ENCODE data around the gene TMEM132D. TPM values are rescaled to one million over a fixed set of nuclear protein-coding genes. Genes with fewer than 3 reads are reported as not detected.

Gene TMEM132D
- total and polyA plus RNA-seq, 2 of the 4 experiments (the other 2 are of a cell fraction): not detected

GRCh38 chr12:129150721-129151120, 753.1 kb downstream of the TMEM132D start:
- Histone ChIP-seq H4K91ac (ENCODE audit: insufficient read depth, low read depth, low read length) (no peak overlapping the region), H2BK5ac (ENCODE audit: low read depth, low read length, poor library complexity, severe bottlenecking) (no peak overlapping the region), H3K79me1 (ENCODE audit: low read depth in 1 of 2, low read length in 2 of 2) (no peaks in the 10 kb centered on the region), H3K18ac (ENCODE audit: low read depth, low read length) (no peak overlapping the region), H3K4ac (ENCODE audit: low read depth, low read length) (no peak overlapping the region), H2BK15ac (ENCODE audit: low read depth, low read length) (no peak overlapping the region), H3K27ac (ENCODE audit: insufficient read depth, low read length) (no peak overlapping the region), H3K9me1 (ENCODE audit: insufficient read depth, low read length) (no peaks in the 10 kb centered on the region), H2AK9ac (replicated peaks; ENCODE audit: low read depth, low read length, poor library complexity) (no peak overlapping the region), H3K56ac (ENCODE audit: extremely low read depth, insufficient read depth, low read length) (no peak overlapping the region), H3K4me3 (ENCODE audit: insufficient read depth, low read depth, low read length) (no peak overlapping the region), H3K27me3 (ENCODE audit: control insufficient read depth, insufficient read depth, low read length) (no peaks in the 10 kb centered on the region), H2BK120ac (ENCODE audit: low read depth, low read length) (no peak overlapping the region), H3K4me1 (ENCODE audit: control insufficient read depth, insufficient read depth, low read length) (no peaks in the 10 kb centered on the region), H4K20me1 (ENCODE audit: insufficient read depth, low read length) (no peaks in the 10 kb centered on the region), H4K8ac (ENCODE audit: low read depth in 2 of 2, low read length in 2 of 2) (no peak overlapping the region), H2AK5ac (ENCODE audit: low read depth, low read length) (no peak overlapping the region), H3K4me2 (ENCODE audit: low read depth, low read length) (no peak overlapping the region), H3K14ac (replicated peaks; ENCODE audit: low read depth, low read length) (no peak overlapping the region), H2BK20ac (ENCODE audit: low read depth, low read length) (no peak overlapping the region), H3K36me3 (ENCODE audit: control insufficient read depth, insufficient read depth, low read length) (no peaks in the 10 kb centered on the region), H4K5ac (ENCODE audit: low read depth, low read length) (no peak overlapping the region), H3K23ac (ENCODE audit: low read depth, low read length) (no peak overlapping the region), H3K9ac (ENCODE audit: low read depth, low read length) (no peak overlapping the region), H3K9me3 (ENCODE audit: control insufficient read depth, insufficient read depth, low read length) (peaks cover 31% of the 10 kb centered on the region), H2AFZ (replicated peaks; ENCODE audit: low read length, poor library complexity) (no peak overlapping the region)
- ChIA-PET POLR2A (ENCODE audit: unreplicated experiment) (no interaction called here), CTCF (no interaction called here)
- ATAC-seq (ENCODE audit: low read depth) (no peak), DNase-seq (no peak)
- BruUV-seq (replicated peaks): no TSS peak
- in situ Hi-C loops (cut with MboI; ENCODE audit: low sequenced_read_pairs) (no loop called here), intact Hi-C loops (cut with micrococcal nuclease) (no loop called here), dilution Hi-C loops (cut with HindIII; ENCODE audit: low sequenced_read_pairs, unreplicated experiment) (no loop called here)
- 83% methylated on average over 1 of the region's 11 CpGs; no CpG with 5 or more reads in 1 of the 2 experiments for WGBS, 2 experiments (ENCODE audit: extremely low coverage in 2 of 2, insufficient read length in 1 of 2)
- TF ChIP-seq RAD21 (IDR thresholded peaks at IDR 0.05; ENCODE audit: low read length): no peak
- no peak for TF ChIP-seq CEBPB (IDR thresholded peaks at IDR 0.05; ENCODE audit: low read depth, low read length)
- TF ChIP-seq, protein P1, sequence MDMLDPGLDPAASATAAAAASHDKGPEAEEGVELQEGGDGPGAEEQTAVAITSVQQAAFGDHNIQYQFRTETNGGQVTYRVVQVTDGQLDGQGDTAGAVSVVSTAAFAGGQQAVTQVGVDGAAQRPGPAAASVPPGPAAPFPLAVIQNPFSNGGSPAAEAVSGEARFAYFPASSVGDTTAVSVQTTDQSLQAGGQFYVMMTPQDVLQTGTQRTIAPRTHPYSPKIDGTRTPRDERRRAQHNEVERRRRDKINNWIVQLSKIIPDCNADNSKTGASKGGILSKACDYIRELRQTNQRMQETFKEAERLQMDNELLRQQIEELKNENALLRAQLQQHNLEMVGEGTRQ (IDR thresholded peaks at IDR 0.05; ENCODE audit: low read depth, low read length): no peak
